HG03565 (cell line): ENCODE data around the gene CCR7.
A peak's percentile ranks its signal among the peaks of the same experiment; 100 is the strongest.

Experiments used
- ATAC-seq: cut with Tn5 transposase; IDR thresholded peaks from one replicate; pipeline ENCODE4 v1.9.1; 2021; ENCODE audit warnings: mild to moderate bottlenecking, moderate library complexity; ENCODE audit not compliant: unreplicated experiment

CCR7 gene

GRCh38 chr17:40563220-40564052 is 1.8 kb downstream of the CCR7 start:
- ATAC-seq: no peak

GRCh38 chr17:40562838-40563219 is 2.4 kb downstream of the CCR7 start:
- no peak for ATAC-seq

- no peak for ATAC-seq
Observed at GRCh38 chr17:40561871-40562611, 3.2 kb downstream of the CCR7 start.

- peak; percentile 7 for ATAC-seq
Observed at GRCh38 chr17:40561294-40561870, 3.9 kb downstream of the CCR7 start.

- ATAC-seq: peak; percentile 39
Observed at GRCh38 chr17:40560592-40561293, 4.5 kb downstream of the CCR7 start.

GRCh38 chr17:40559954-40560591 is 5.2 kb downstream of the CCR7 start:
- no peak for ATAC-seq

- ATAC-seq: no peak
Observed at GRCh38 chr17:40559564-40559916, 5.7 kb downstream of the CCR7 start.

GRCh38 chr17:40558890-40559563 is 6.2 kb downstream of the CCR7 start:
- ATAC-seq: no peak

- no peak for ATAC-seq
Observed at GRCh38 chr17:40558300-40558889, 6.9 kb downstream of the CCR7 start.

GRCh38 chr17:40557531-40558299 is 7.6 kb downstream of the CCR7 start:
- no peak for ATAC-seq

GRCh38 chr17:40556884-40557414 is 8.3 kb downstream of the CCR7 start:
- no peak for ATAC-seq

GRCh38 chr17:40556198-40556661 is 9.0 kb downstream of the CCR7 start:
- ATAC-seq: no peak

GRCh38 chr17:40555296-40556190 is 9.7 kb downstream of the CCR7 start:
- ATAC-seq: no peak

- no peak for ATAC-seq
Observed at GRCh38 chr17:40554646-40555295, 10.5 kb downstream of the CCR7 start.

- no peak for ATAC-seq
Observed at GRCh38 chr17:40553694-40554534, 11.4 kb downstream of the CCR7 start.
